MCF 10A (cell line): Measurements from ENCODE around the gene PDE4D. TPM values are rescaled to one million over a fixed set of nuclear protein-coding genes. Genes with fewer than 3 reads are reported as not detected.

Experiments
- BruUV-seq: library from RNA; stranded (reverse); fragments of 400-500 nt; replicated peaks from 2 replicates; lab custom pipeline; 2021; lab: Mats Ljungman, UMichigan
- CTCF ChIA-PET: fragments of 300-600 bp; sonication (Branson Sonifier 250); formaldehyde crosslinking; extraction: SDS; loops from one replicate; lab custom pipeline; 2021; ENCODE audit warnings: antibody characterized with exemption, inconsistent platforms; lab: Yijun Ruan, JAX
- POLR2A ChIA-PET: fragments of 300-600, 350-650 bp; sonication (Branson Sonifier 250); formaldehyde crosslinking; extraction: SDS; loops from one replicate; lab custom pipeline; 2020; ENCODE audit warnings: antibody characterized with exemption, inconsistent platforms; lab: Yijun Ruan, JAX
- DNase-seq: peaks from one replicate; pipeline ENCODE4 v3.0.0-alpha.2; 2018; ENCODE audit not compliant: unreplicated experiment
- H3K27ac Mint-ChIP-seq: one replicate; pipeline ENCODE4 v1.8.0; 2022; ENCODE audit warnings: mild to moderate bottlenecking, low read depth, mixed read lengths; ENCODE audit not compliant: unreplicated experiment
- H3K27me3 Mint-ChIP-seq: one replicate; pipeline ENCODE4 v1.8.0; 2022; ENCODE audit warnings: mixed read lengths; ENCODE audit not compliant: insufficient read depth, unreplicated experiment
- H3K36me3 Mint-ChIP-seq: one replicate; pipeline ENCODE4 v1.8.0; 2022; ENCODE audit warnings: mild to moderate bottlenecking, moderate library complexity, mixed read lengths; ENCODE audit not compliant: insufficient read depth, unreplicated experiment
- H3K4me1 Mint-ChIP-seq: one replicate; pipeline ENCODE4 v1.8.0; 2022; ENCODE audit warnings: mixed read lengths; ENCODE audit not compliant: insufficient read depth, unreplicated experiment
- H3K4me3 Mint-ChIP-seq: one replicate; pipeline ENCODE4 v1.8.0; 2022; ENCODE audit warnings: mild to moderate bottlenecking, moderate library complexity, mixed read lengths; ENCODE audit not compliant: unreplicated experiment
- H3K9me3 Mint-ChIP-seq: one replicate; pipeline ENCODE4 v1.8.0; 2022; ENCODE audit warnings: mixed read lengths; ENCODE audit not compliant: unreplicated experiment
- CTCF ChIP-seq: fragments of 200-600 bp; IDR thresholded peaks from one replicate; pipeline ENCODE4 v1.8.0; 2022; ENCODE audit warnings: antibody characterized with exemption, mild to moderate bottlenecking; ENCODE audit not compliant: unreplicated experiment
- intact Hi-C: fragments of 100-400 bp; cut with micrococcal nuclease; formaldehyde crosslinking; loops from 2 replicates; pipeline ENCODE4 v1.14.1; 2022
- total RNA-seq: library from RNA; stranded (reverse); gene quantifications from 2 replicates; pipeline ENCODE4 v1.2.3, GENCODE V29; 2022

PDE4D gene
- total RNA-seq, 1 experiment from 2014 or later: 85.0 TPM

- no peaks in the 10 kb centered on the region for H3K9me3 Mint-ChIP-seq
- H3K27me3 Mint-ChIP-seq: no peaks in the 10 kb centered on the region
- peaks cover 18% of the 10 kb centered on the region for H3K4me1 Mint-ChIP-seq
- TF ChIP-seq CTCF: no peak
- no peak for DNase-seq
- intact Hi-C loops: no loop called here
- no TSS peak for BruUV-seq
- ChIA-PET CTCF (interaction anchor here (0.9 to 1.6 kb wide), 2 partner anchors 10 to 88 kb away, joined by 3 to 5 read pairs; no protein-coding TSS in a partner anchor), POLR2A (interaction anchor here (0.9 to 3.2 kb wide), 6 partner anchors 11 to 495 kb away, joined by 3 to 36 read pairs (median 4); no protein-coding TSS in a partner anchor)
- H3K27ac Mint-ChIP-seq: peak overlapping the region; percentile 97
- H3K36me3 Mint-ChIP-seq: no peaks in the 10 kb centered on the region
- peak overlapping the region; percentile 89 for H3K4me3 Mint-ChIP-seq
Observed at GRCh38 chr5:59276325-59276675, 617.2 kb downstream of the PDE4D start.

- intact Hi-C loops: no loop called here
- POLR2A ChIA-PET: interaction anchor here (0.6 to 3.2 kb wide), 9 partner anchors 10 to 496 kb away, joined by 3 to 36 read pairs (median 3); no protein-coding TSS in a partner anchor
- Mint-ChIP-seq H3K4me1 (peaks cover 18% of the 10 kb centered on the region), H3K27ac (peak overlapping the region; percentile 97), H3K36me3 (no peaks in the 10 kb centered on the region), H3K9me3 (no peaks in the 10 kb centered on the region), H3K27me3 (no peaks in the 10 kb centered on the region), H3K4me3 (peak overlapping the region; percentile 89)
- no peak for TF ChIP-seq CTCF
- CTCF ChIA-PET: interaction anchor here (1.6 kb wide), 1 partner anchor 9 kb away, joined by 3 read pairs; no protein-coding TSS in a partner anchor
- DNase-seq: peak; percentile 61
- BruUV-seq: no TSS peak
Observed at GRCh38 chr5:59275510-59276324, 617.8 kb downstream of the PDE4D start.

- ChIA-PET POLR2A (interaction anchor here (0.7 to 3.2 kb wide), 5 partner anchors 10 to 407 kb away, joined by 3 to 36 read pairs (median 4); no protein-coding TSS in a partner anchor), CTCF (no interaction called here)
- no peak for TF ChIP-seq CTCF
- peak overlapping the region; percentile 97 for H3K27ac Mint-ChIP-seq
- no peaks in the 10 kb centered on the region for H3K27me3 Mint-ChIP-seq
- TSS peak; percentile 21 for BruUV-seq
- H3K4me3 Mint-ChIP-seq: peak overlapping the region; percentile 89
- peaks cover 18% of the 10 kb centered on the region for H3K4me1 Mint-ChIP-seq
- H3K9me3 Mint-ChIP-seq: no peaks in the 10 kb centered on the region
- no peak for DNase-seq
- H3K36me3 Mint-ChIP-seq: no peaks in the 10 kb centered on the region
- intact Hi-C loops: no loop called here
Observed at GRCh38 chr5:59275170-59275509, 618.4 kb downstream of the PDE4D start.

GRCh38 chr5:59274106-59274636 lies 619.4 kb downstream of the PDE4D start:
- no TSS peak for BruUV-seq
- Mint-ChIP-seq H3K27ac (no peak overlapping the region), H3K4me1 (peaks cover 18% of the 10 kb centered on the region), H3K27me3 (no peaks in the 10 kb centered on the region), H3K36me3 (no peaks in the 10 kb centered on the region), H3K4me3 (no peak overlapping the region), H3K9me3 (no peaks in the 10 kb centered on the region)
- no peak for DNase-seq
- ChIA-PET POLR2A (interaction anchor here (0.5 to 1.3 kb wide), 7 partner anchors 20 to 1338 kb away, joined by 3 to 4 read pairs (median 3); no protein-coding TSS in a partner anchor), CTCF (interaction anchor here (0.6 to 1.1 kb wide), 3 partner anchors 12 to 257 kb away, joined by 3 to 4 read pairs (median 3); no protein-coding TSS in a partner anchor)
- no peak for TF ChIP-seq CTCF
- intact Hi-C loops: no loop called here
